ENCODE measurements around the gene ATOSB.

ATOSB gene

GRCh38 chr9:35102769-35103659 lies 12.6 kb downstream of the ATOSB start, which contains the start of gene STOML2:
STOML2 (minus strand) TSS chr9:35103131; CDS start chr9:35103094, 37 bp downstream.
- in situ Hi-C loops (cut with MboI; ENCODE audit: low pct_unique_long_range_greater_than_20kb, low sequenced_read_pairs, unreplicated experiment), result no loop called here

DNA sequence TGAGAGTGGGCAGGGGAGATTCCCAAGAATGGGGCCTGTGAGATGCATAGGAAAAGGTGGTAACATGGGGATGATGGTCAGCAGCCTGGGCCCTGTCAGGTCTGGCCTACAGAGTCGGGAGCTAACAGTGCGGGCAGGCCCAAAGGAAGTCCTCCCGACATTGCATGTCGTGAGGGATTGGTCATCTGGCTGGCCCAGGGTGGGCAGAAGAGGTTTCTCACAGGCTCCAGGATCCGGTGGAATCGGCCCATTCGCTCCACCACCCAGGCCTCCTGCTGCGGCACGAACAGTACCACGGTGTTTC lies 13.2 kb downstream of the ATOSB start:
- in situ Hi-C loops (cut with MboI; ENCODE audit: low pct_unique_long_range_greater_than_20kb, low sequenced_read_pairs, unreplicated experiment), result no loop called here
- TF ChIP-seq, protein P1, sequence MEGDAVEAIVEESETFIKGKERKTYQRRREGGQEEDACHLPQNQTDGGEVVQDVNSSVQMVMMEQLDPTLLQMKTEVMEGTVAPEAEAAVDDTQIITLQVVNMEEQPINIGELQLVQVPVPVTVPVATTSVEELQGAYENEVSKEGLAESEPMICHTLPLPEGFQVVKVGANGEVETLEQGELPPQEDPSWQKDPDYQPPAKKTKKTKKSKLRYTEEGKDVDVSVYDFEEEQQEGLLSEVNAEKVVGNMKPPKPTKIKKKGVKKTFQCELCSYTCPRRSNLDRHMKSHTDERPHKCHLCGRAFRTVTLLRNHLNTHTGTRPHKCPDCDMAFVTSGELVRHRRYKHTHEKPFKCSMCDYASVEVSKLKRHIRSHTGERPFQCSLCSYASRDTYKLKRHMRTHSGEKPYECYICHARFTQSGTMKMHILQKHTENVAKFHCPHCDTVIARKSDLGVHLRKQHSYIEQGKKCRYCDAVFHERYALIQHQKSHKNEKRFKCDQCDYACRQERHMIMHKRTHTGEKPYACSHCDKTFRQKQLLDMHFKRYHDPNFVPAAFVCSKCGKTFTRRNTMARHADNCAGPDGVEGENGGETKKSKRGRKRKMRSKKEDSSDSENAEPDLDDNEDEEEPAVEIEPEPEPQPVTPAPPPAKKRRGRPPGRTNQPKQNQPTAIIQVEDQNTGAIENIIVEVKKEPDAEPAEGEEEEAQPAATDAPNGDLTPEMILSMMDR (IDR thresholded peaks at IDR 0.05; ENCODE audit: extremely low read depth, insufficient read depth, missing control alignments), result no peak
- DNase-seq (ENCODE audit: low spot score), result no peak

More at GRCh38 chr9:35102769-35103659, 12.6 kb downstream of the ATOSB start, which contains the start of gene STOML2:
- TF ChIP-seq, protein P1 (IDR thresholded peaks at IDR 0.05; ENCODE audit: extremely low read depth, insufficient read depth, missing control alignments), result no peak
- peak; percentile 96 for DNase-seq (ENCODE audit: low spot score)

GRCh38 chr9:35097573-35097972 lies 18.1 kb downstream of the ATOSB start:
- in situ Hi-C loops (cut with MboI; ENCODE audit: low pct_unique_long_range_greater_than_20kb, low sequenced_read_pairs, unreplicated experiment), result no loop called here
- no peak for DNase-seq (ENCODE audit: low spot score)
- TF ChIP-seq, protein P1 (IDR thresholded peaks at IDR 0.05; ENCODE audit: extremely low read depth, insufficient read depth, missing control alignments), result no peak

DNA sequence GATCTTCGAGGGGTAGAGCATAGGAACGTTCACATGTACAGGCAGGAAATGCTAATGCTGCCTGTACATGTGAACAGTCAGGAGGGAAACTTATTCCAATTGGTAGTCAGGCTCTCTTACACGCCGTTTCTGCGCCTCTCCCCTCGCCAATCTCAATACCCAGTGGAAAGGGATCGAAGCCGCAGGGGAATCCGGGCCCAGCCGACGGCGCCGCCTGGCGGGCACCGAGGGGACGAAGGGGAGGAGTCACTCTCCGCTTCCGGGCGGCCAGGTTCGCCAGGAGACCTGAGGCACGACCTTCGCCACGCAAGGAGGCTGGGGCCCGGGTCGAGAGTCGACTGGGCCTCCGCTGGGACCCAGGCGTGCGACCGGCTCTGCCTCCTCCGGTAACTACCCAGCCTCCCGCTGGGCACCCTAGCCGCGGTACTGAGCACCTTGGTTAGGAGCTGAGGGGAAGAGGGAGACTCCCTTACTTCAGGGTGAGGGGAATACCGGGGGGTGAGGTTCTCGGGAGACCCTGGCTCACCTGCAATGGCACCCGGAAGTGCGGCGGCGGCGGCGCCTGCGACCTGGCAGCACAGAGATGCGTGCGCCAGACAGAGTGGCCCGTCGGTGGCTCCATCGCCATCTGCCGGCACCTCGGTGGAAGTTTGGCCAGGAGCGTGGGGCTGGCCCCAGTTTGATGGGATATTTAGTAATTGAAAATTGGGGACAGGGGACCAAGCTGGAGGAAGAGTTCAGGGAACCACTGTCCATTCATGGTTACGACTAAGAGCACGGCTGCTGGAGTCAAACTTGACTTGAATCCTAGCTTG lies 19.4 kb downstream of the ATOSB start, which contains the start of gene PIGO:
Gene PIGO, minus strand, starts transcription at position 557 of the 815 bp plus-strand sequence. CDS start 1,026 bp downstream, outside the sequence.
- TF ChIP-seq, protein P1 (IDR thresholded peaks at IDR 0.05; ENCODE audit: extremely low read depth, insufficient read depth, missing control alignments), result peak; percentile 98
- in situ Hi-C loops (cut with MboI; ENCODE audit: low pct_unique_long_range_greater_than_20kb, low sequenced_read_pairs, unreplicated experiment), result no loop called here
- peak; percentile 90 for DNase-seq (ENCODE audit: low spot score)

DNA sequence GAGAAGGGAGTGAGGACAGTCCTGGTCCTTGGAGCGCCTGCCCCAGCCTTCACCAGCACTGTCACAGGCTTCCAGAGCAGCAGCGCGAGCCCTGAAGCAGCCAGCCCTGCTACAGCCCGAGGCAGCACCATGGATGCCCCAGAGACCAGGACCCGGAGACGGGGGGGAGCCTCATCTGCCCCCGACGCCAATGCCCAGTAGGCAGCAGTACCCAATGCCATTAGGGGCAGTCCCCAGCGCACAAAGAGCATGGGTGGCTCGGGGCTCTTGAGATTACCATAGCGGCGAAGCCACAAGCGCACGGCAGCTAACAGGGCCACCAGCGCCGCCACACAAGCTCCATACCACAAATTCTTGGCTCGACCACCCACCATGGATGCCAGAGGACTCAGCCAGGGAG lies 24.1 kb downstream of the ATOSB start:
- in situ Hi-C loops (cut with MboI; ENCODE audit: low pct_unique_long_range_greater_than_20kb, low sequenced_read_pairs, unreplicated experiment), result no loop called here
- no peak for DNase-seq (ENCODE audit: low spot score)
- TF ChIP-seq, protein P1 (IDR thresholded peaks at IDR 0.05; ENCODE audit: extremely low read depth, insufficient read depth, missing control alignments), result no peak

GRCh38 chr9:35089434-35089833 lies 26.2 kb downstream of the ATOSB start:
- no peak for DNase-seq (ENCODE audit: low spot score)
- TF ChIP-seq, protein P1 (IDR thresholded peaks at IDR 0.05; ENCODE audit: extremely low read depth, insufficient read depth, missing control alignments), result no peak
- in situ Hi-C loops (cut with MboI; ENCODE audit: low pct_unique_long_range_greater_than_20kb, low sequenced_read_pairs, unreplicated experiment), result no loop called here
